Uterus (tissue), 2 donors: ENCODE data around the gene SRSF4.
"Not testable (repeated sequence)": the region's sequence is repeated elsewhere in the genome, so short reads cannot be mapped to it uniquely, and the experiment has no call there.

ENCODE experiments used
- POLR2A ChIP-seq, 2 donors: fragments of 450-650 bp; IDR thresholded peaks; one replicate each; pipeline ENCODE4 v1.6.1; 2016; ENCODE audit warnings: antibody characterized with exemption in 2 of 2, mild to moderate bottlenecking in 1 of 2, moderate library complexity in 1 of 2
- TF ChIP-seq, protein P1 (sequence below), 4 experiments: fragments of 200-600 bp in 2 of 4; fragments of 450-650 bp in 2 of 4; sonication (generic) in 2 of 4; IDR thresholded peaks; one replicate each; pipeline ENCODE4 v1.5.1; 2016 to 2019; ENCODE audit warnings: antibody characterized with exemption in 4 of 4, mild to moderate bottlenecking in 2 of 4, moderate library complexity in 1 of 4

DNA sequence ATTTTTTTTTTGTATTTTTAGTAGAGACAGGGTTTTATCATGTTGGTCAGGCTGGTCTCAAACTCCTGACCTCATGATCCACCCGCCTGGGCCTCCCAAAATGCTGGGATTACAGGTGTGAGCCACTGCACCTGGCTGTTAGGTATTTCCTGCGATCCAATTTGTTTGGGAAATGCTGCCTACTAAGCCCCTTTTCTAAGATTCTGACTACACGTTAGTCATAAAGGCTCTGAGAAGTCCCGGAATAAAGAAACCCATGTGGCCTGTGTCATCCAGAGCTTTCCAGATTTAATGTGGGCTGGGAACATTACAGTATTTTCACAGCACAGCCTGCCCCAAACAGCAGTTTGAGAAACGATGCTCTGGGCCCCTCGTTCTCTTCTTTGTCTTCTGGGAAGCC is 40.6 kb upstream of the SRSF4 start:
- TF ChIP-seq, protein P1, sequence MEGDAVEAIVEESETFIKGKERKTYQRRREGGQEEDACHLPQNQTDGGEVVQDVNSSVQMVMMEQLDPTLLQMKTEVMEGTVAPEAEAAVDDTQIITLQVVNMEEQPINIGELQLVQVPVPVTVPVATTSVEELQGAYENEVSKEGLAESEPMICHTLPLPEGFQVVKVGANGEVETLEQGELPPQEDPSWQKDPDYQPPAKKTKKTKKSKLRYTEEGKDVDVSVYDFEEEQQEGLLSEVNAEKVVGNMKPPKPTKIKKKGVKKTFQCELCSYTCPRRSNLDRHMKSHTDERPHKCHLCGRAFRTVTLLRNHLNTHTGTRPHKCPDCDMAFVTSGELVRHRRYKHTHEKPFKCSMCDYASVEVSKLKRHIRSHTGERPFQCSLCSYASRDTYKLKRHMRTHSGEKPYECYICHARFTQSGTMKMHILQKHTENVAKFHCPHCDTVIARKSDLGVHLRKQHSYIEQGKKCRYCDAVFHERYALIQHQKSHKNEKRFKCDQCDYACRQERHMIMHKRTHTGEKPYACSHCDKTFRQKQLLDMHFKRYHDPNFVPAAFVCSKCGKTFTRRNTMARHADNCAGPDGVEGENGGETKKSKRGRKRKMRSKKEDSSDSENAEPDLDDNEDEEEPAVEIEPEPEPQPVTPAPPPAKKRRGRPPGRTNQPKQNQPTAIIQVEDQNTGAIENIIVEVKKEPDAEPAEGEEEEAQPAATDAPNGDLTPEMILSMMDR (IDR thresholded peaks at IDR 0.05), result not testable (repeated sequence)
- not testable (repeated sequence) for TF ChIP-seq POLR2A (IDR thresholded peaks at IDR 0.05)
